Breast epithelium (tissue), 3 donors: ENCODE data around the gene PCDH9.

Source experiments
- CTCF ChIP-seq, 3 donors: fragments of 450-650 bp; IDR thresholded peaks; one replicate each; pipeline ENCODE4 v1.5.1; 2016 to 2017; ENCODE audit warnings: antibody characterized with exemption in 3 of 3, mild to moderate bottlenecking in 3 of 3, moderate library complexity in 3 of 3
- POLR2AphosphoS5 ChIP-seq, 3 donors: sonication (generic); formaldehyde crosslinking; IDR thresholded peaks; one replicate each; pipeline ENCODE4 v1.6.1; 2017; ENCODE audit warnings: antibody characterized with exemption in 3 of 3

- no peak for TF ChIP-seq CTCF (IDR thresholded peaks at IDR 0.05)
- no peak for TF ChIP-seq POLR2AphosphoS5 (IDR thresholded peaks at IDR 0.05)
Measured at GRCh38 chr13:67228031-67228430, 2.1 kb downstream of the PCDH9 start.
